SU-DHL-6 (cell line): ENCODE measurements around the gene SNX13.

Experiments
- H2AFZ ChIP-seq: fragments of 200-600 bp; sonication (generic); 2 replicates; pipeline ENCODE4 v1.6.1; 2014; ENCODE audit warnings: low read depth, mild to moderate bottlenecking, moderate library complexity, mixed read lengths, antibody characterized with exemption, low read length; ENCODE audit not compliant: severe bottlenecking
- H3F3A ChIP-seq: fragments of 200-600 bp; shearing (Covaris generic); 2 replicates; pipeline ENCODE4 v1.6.0; 2016; ENCODE audit warnings: antibody characterized with exemption, mild to moderate bottlenecking; ENCODE audit not compliant: insufficient read depth
- H3K27ac ChIP-seq: fragments of 200-600 bp; sonication (generic); 2 replicates; pipeline ENCODE4 v1.5.1; 2016; ENCODE audit warnings: low read depth, mild to moderate bottlenecking, low read length, moderate library complexity, mixed read lengths
- H3K27me3 ChIP-seq: fragments of 200-600 bp; sonication (generic), shearing (Covaris generic); 2 replicates; pipeline ENCODE4 v1.6.0; 2014; ENCODE audit warnings: mild to moderate bottlenecking, low read length
- H3K36me3 ChIP-seq: fragments of 200-600 bp; sonication (generic); 2 replicates; pipeline ENCODE4 v1.6.1; 2014; ENCODE audit warnings: mild to moderate bottlenecking, low read length, mixed read lengths
- H3K4me2 ChIP-seq: fragments of 300-600, 200-600 bp; shearing (Covaris generic), sonication (generic); 2 replicates; pipeline ENCODE4 v1.6.0; 2014; ENCODE audit warnings: low read length, low read depth, mild to moderate bottlenecking; ENCODE audit not compliant: poor library complexity, severe bottlenecking
- H3K4me3 ChIP-seq: fragments of 200-600 bp; sonication (generic); 2 replicates; pipeline ENCODE4 v1.5.1; 2014; ENCODE audit warnings: antibody characterized with exemption, low read length, mild to moderate bottlenecking, mixed read lengths; ENCODE audit not compliant: insufficient read depth, poor library complexity, severe bottlenecking
- H3K79me2 ChIP-seq: fragments of 200-600 bp; sonication (generic); 2 replicates; pipeline ENCODE4 v1.6.1; 2014; ENCODE audit warnings: mild to moderate bottlenecking, low read length, moderate library complexity; ENCODE audit not compliant: insufficient read depth
- H3K9ac ChIP-seq: fragments of 200-600 bp; sonication (generic); 2 replicates; pipeline ENCODE4 v1.7.0; 2014; ENCODE audit warnings: mild to moderate bottlenecking, low read length
- H3K9me2 ChIP-seq: fragments of 200-600 bp; sonication (generic); replicated peaks from 2 replicates; pipeline ENCODE4 v1.6.1; 2014; ENCODE audit warnings: low read length; ENCODE audit not compliant: insufficient read depth
- H3K9me3 ChIP-seq: fragments of 200-600 bp; sonication (generic); 2 replicates; pipeline ENCODE4 v1.6.1; 2014; ENCODE audit warnings: low read length, mixed read lengths; ENCODE audit not compliant: insufficient read depth
- H4K20me1 ChIP-seq: fragments of 200-600 bp; sonication (generic); 2 replicates; pipeline ENCODE4 v1.6.1; 2014; ENCODE audit warnings: low read depth, mild to moderate bottlenecking, antibody characterized with exemption, low read length, moderate library complexity, mixed read lengths
- EZH2phosphoT487 ChIP-seq: fragments of 200-600 bp; sonication (generic), shearing (Covaris generic); conservative IDR thresholded peaks from 2 replicates; pipeline ENCODE4 v1.6.1; 2018; ENCODE audit warnings: mild to moderate bottlenecking, antibody characterized with exemption, low read length, moderate library complexity, mixed read lengths
- TF ChIP-seq, protein P1 (sequence below): fragments of 200-600 bp; sonication (generic); IDR thresholded peaks from one replicate; pipeline ENCODE4 v1.5.1; 2017; ENCODE audit warnings: antibody characterized with exemption, mild to moderate bottlenecking, low read length, moderate library complexity; ENCODE audit not compliant: insufficient read depth, poor library complexity, severe bottlenecking

The SNX13 gene

DNA sequence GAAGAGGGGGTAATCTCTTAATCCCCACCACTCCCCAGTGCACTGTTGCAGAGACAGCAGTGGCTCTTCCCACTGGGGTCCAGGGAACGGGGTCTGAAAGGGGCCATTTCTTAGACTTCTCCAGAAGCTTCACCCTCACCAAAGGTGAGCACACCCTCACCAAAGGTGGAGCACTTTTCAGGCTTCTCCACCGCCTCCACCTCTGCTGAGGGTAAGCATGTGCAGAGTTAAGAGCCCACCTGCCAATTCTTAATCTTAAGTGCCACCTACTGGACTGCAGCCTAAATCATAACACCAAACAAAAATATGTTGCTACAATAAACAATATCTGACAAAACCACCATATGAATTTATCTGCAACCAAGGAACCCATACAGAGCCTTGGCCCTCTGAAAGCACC is 27.0 kb downstream of the SNX13 start:
- Histone ChIP-seq H3K4me2 (no peak overlapping the region), H3K9me3 (no peaks in the 10 kb centered on the region), H3K79me2 (peaks cover 52% of the 10 kb centered on the region), H4K20me1 (0 out of 2 replicates have a peak, but pooled peaks cover 3% of the 10 kb centered on the region), H3K36me3 (no peaks in the 10 kb centered on the region), H3F3A (no peaks in the 10 kb centered on the region), H3K9me2 (no peaks in the 10 kb centered on the region), H2AFZ (no peak overlapping the region), H3K27me3 (no peaks in the 10 kb centered on the region), H3K4me3 (no peak overlapping the region), H3K9ac (no peak overlapping the region), H3K27ac (no peak overlapping the region)
- TF ChIP-seq EZH2phosphoT487: no peak
- TF ChIP-seq, protein P1, sequence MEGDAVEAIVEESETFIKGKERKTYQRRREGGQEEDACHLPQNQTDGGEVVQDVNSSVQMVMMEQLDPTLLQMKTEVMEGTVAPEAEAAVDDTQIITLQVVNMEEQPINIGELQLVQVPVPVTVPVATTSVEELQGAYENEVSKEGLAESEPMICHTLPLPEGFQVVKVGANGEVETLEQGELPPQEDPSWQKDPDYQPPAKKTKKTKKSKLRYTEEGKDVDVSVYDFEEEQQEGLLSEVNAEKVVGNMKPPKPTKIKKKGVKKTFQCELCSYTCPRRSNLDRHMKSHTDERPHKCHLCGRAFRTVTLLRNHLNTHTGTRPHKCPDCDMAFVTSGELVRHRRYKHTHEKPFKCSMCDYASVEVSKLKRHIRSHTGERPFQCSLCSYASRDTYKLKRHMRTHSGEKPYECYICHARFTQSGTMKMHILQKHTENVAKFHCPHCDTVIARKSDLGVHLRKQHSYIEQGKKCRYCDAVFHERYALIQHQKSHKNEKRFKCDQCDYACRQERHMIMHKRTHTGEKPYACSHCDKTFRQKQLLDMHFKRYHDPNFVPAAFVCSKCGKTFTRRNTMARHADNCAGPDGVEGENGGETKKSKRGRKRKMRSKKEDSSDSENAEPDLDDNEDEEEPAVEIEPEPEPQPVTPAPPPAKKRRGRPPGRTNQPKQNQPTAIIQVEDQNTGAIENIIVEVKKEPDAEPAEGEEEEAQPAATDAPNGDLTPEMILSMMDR: no peak

DNA sequence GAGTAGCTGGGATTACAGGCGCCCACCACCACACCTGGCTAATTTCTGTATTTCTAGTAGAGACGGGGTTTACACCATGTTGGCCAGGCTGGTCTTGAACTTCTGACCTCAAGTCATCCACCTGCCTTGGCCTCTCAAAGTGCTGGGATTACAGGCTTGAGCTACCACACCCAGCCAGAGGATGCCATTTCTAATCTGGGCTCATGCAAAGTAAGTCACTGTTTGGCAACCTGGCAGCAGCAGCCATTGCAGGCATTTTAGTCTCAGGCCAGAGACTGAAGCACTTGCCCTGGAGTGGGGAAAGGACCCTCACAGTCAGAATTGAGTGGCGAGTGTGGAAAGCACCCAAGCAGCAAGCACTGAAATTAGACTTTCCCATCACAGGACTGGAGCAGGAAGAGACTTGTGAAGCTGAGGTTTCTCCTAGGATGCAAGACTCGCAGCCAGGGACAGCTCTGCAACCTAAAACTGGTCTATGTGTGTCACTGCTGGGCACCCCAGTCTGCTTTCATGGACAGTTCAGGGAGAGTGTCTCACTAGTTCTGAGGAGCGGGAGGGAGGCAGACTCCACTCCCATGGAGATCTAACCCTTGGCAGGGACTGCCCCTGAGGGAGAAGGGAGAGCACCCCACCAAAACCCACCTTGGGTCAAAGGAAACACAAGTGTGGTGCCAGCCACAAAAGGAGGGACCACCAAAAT is 27.6 kb downstream of the SNX13 start:
- TF ChIP-seq, protein P1: no peak
- no peak for TF ChIP-seq EZH2phosphoT487
- H4K20me1 ChIP-seq: 0 out of 2 replicates have a peak, but pooled peaks cover 3% of the 10 kb centered on the region

GRCh38 chr7:17912050-17912449 is 28.2 kb downstream of the SNX13 start:
- Histone ChIP-seq H4K20me1 (0 out of 2 replicates have a peak, but pooled peaks cover 3% of the 10 kb centered on the region), H3K9me2 (no peaks in the 10 kb centered on the region), H3K79me2 (peaks cover 44% of the 10 kb centered on the region), H3K27ac (no peak overlapping the region), H3K27me3 (no peaks in the 10 kb centered on the region), H3K4me3 (no peak overlapping the region), H3K4me2 (no peak overlapping the region), H3K9ac (no peak overlapping the region), H3F3A (no peaks in the 10 kb centered on the region), H2AFZ (no peak overlapping the region), H3K9me3 (no peaks in the 10 kb centered on the region), H3K36me3 (no peaks in the 10 kb centered on the region)
- TF ChIP-seq EZH2phosphoT487: no peak
- TF ChIP-seq, protein P1: no peak

More for the DNA sequence above, 27.6 kb downstream of the SNX13 start:
- Histone ChIP-seq H3K4me3 (no peak overlapping the region), H3K4me2 (no peak overlapping the region), H3K79me2 (peaks cover 50% of the 10 kb centered on the region), H3F3A (no peaks in the 10 kb centered on the region), H3K36me3 (no peaks in the 10 kb centered on the region), H3K9me2 (no peaks in the 10 kb centered on the region), H3K9me3 (no peaks in the 10 kb centered on the region), H3K27ac (no peak overlapping the region), H3K9ac (no peak overlapping the region), H2AFZ (no peak overlapping the region), H3K27me3 (no peaks in the 10 kb centered on the region)
